HG03060 (cell line): ENCODE data around the gene KLB.

Source experiments
- ATAC-seq: cut with Tn5 transposase; IDR thresholded peaks from one replicate; pipeline ENCODE4 v1.9.1; 2021; ENCODE audit warnings: low read depth, moderate number of reproducible peaks; ENCODE audit not compliant: unreplicated experiment

The KLB gene

DNA sequence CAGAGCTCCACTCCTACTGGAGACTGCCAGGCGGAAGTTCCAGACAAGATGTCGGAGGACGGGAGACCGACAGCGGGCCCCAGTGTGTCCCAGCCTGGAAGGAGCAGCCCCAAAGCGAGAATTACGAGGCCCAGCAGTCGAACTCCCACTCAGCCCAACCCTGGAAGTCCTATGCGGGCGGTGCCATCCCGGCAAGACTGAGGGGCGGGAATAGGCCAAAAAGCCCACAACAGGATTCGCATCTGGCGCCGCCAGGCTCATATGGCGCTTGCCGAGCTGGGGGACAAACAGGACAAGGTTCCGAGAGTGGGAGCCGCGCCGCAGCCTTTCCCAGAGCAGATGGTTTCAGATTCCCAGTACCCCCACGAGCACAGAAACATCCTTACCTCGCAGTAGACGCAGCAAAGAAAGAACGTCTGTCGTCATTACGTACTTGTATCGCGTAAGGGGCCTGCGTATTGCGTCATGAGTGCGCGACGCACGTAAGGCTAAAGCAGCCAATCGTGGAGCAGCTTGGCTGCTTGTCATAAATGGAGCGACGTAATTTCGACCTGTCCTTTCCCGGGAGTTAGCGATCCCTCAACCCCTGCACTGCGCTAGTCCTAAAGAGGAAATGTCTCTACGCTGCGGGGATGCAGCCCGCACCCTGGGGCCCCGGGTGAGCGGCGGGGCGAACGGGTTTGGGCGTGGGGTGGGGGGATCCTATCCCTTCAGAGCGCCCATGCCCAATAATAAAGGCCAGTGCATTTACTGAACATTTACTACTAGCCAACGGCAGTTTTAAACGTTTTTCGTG, 52.0 kb downstream of the KLB start, which contains the start of the genes LIAS and RPL9:
Gene LIAS, plus strand, starts transcription at position 552 of the 796 bp plus-strand sequence. Its CDS starts 62 bp downstream, at position 614.
Gene RPL9, minus strand, starts transcription at position 418 of the 796 bp plus-strand sequence. CDS start 483 bp downstream, outside the sequence.
- ATAC-seq: peak; percentile 88

DNA sequence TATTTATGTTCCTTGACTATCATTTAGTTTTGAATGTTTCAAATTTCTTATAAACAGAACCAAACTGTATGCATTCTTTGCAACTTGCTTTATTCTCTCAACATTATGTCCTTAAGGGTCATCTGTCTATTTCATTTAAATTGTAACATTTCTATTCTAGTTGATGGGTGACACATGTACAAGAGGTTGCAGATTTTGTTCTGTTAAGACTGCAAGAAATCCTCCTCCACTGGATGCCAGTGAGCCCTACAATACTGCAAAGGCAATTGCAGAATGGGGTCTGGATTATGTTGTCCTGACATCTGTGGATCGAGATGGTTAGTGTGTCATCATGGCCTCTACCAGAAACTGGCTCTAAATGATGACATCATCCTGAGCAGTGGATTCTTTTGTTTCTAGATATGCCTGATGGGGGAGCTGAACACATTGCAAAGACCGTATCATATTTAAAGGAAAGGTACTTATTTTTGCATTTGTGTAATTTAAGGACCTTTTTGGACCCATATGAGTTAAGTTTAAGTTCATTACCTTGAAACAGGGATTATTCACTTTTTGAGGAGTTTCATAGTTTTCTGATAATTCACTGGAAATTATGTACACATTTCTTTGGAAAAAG, 58.3 kb downstream of the KLB start:
- no peak for ATAC-seq

GRCh38 chr4:39466747-39467146, 60.0 kb downstream of the KLB start:
- no peak for ATAC-seq

DNA sequence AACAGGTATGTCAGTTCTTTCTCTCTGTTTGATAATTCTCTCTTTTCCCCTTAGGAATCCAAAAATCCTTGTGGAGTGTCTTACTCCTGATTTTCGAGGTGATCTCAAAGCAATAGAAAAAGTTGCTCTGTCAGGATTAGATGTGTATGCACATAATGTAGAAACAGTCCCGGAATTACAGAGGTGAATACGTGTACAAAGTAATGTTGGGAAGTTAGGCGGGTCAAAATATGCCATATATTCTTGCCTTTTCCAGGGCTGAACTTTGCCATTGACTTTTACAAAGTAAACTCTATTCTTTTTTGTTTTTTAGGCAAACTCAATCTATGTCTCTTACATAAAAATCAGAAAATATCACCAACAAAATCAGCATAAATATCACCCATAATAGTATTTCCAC, 60.7 kb downstream of the KLB start:
- ATAC-seq: no peak

DNA sequence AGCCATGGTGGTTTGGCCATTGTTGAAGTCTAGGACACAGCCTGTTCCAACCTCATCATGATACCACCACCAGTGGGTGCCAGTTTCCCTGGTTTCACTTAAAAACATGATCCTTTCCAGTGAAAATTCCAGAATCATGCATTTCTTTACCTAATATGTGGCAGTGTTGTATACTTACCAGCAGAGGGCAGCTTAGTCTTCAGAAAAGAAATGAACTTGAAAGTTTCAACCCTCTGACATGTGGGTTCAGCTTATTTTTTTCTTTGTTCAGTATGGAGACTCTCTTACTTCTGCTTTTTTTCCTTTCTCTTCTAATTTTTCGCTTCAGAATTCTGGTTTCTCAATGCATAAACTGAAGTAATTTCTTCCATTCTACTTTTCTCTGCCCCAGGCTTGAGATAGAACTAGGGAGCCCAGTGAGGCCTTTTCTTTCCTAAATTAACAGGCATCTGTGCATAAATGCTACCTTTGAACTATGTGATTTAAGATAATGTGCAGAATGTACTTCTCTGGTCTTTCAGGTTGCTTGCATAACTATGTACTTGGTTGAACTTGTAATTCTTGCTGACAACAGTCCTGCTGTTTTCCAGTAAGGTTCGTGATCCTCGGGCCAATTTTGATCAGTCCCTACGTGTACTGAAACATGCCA, 62.8 kb downstream of the KLB start:
- peak; percentile 91 for ATAC-seq

DNA sequence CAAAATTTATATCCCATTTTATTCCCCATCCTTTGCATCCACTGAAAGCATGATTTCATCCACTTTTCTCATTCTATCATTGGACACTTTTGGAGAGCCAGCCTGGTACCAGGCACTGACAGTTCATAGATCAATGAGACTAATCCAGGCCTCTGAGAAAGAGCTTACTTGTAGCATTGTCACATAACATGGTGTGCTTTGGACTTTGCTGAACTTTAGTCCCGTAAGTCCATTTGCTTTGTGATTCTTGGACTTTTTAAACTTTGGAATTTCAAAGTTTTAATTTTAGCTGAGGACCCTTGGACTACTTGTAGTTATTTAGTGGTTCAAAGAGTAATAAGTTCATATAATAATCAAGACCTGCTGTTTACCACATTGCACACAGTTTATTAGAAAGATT, 63.7 kb downstream of the KLB start:
- ATAC-seq: no peak

DNA sequence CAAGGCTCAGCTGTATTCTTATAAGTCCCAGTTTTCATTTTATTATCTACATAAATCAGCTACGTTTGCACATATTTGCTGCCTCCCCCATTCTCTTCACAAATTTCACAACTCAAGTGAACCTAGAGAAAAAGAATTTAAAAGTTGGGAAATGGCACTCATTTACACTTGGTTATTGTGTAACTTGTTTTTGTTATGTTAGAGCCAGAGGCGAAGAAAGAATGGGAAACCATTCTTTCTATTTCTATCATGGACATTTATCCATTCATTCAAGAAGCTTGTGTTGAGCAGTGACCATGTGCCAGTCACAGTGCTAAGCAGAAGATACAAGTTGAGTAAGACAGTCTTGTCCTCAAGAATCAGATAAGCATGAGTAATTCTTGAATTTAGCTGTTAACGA, 65.7 kb downstream of the KLB start:
- no peak for ATAC-seq

DNA sequence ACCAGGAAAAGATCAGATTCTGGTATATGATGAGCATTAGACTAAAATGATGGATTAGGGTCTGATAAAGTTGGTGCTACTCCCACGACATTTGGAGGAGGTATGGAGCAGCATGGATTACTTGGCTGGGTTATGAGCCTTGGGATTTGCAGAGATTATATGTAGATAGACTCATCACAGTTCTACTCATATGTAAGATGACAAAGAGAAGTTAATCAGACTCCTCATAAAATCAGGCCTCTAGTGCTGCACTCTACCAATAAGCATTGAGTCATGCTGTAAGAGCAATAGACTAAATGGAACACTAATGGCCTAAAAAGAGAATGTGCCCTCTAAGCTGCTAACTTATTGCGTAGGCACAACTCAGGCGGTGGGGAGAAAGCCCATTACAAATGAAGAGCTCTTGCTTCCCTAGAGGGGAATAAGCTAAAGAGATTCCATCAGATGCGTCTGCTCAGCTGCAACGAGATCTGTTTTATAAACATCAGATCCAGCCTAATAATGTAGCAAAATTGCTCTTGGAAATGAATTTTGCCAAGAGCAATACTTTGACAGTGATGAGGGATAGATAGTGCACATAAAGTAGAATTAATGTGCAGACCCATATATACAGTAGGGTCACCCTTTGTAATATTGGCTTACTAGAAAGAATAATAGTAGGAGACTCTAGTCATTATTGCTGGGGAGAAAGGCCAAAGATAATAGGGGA, 69.6 kb downstream of the KLB start:
- no peak for ATAC-seq

DNA sequence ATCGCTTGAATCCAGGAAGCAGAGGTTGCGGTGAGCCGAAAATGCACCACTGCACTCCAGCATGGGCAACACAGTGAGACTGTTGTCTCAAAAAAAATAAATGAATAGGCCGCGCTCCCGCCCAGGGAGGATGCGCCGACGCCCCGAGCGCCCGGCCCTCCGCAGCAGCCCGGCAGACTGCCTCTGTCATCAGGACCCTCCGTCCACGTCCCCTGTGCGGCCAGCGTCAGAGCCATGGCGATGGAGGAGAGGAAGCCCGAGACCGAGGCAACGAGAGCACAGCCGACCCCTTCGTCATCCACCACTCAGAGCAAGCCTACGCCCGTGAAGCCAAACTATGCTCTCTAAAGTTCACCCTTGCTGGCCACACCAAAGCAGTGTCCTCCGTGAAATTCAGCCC, 73.5 kb downstream of the KLB start:
- no peak for ATAC-seq

DNA sequence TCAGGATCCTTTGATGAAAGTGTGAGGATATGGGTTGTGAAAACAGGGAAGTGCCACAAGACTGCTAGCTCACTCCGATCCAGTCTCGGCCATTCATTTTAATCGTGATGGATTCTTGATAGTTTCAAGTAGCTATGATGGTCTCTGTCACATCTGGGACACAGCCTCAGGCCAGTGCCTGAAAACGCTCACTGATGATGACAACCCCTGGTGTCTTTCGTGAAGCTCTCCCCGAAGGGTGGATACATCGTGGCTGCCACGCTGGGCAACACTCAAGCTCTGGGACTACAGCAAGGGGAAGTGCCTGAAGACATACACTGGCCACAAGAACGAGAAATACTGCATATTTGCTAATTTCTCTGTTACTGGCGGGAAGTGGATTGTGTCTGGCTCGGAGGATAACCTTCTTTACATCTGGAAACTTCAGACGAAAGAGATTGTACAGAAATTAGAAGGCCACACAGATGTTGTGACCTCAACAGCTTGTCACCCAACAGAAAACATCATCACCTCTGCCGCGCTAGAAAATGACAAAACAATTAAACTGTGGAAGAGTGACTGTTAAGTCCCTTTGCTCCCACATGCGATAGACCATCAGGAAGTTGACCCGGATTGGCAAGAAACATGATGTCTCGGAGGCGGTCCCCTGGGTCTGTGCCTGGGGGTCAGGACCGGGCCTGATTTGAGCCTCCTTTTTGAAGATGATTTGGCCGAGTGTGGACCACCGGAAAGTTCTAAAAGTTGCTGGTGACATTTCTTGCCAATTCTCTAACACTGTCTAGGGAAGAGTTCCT, 74.4 kb downstream of the KLB start:
- no peak for ATAC-seq

- ATAC-seq: no peak
These were observed 78.0 kb downstream of the KLB start for GRCh38 chr4:39484582-39485272.

GRCh38 chr4:39486221-39486804, 79.6 kb downstream of the KLB start:
- ATAC-seq: no peak

DNA sequence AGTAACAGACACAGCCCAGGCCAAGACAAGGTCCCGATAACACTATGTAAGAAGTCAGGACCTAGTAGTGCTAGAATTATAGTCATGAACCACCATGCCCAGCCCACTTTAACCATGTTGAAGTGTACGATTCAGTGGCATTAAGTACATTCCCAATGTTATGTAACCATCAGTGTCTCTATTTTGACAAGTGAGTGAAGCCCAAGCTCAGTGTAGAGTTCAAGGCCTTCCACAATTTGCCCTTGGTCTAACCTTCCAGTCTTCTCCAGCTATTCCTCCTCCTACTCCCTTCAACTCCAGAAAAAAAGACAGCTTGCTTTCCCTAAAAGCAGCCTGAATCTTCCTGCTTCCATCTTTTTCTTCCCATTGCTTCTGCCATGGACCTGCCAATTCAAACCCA, 83.6 kb downstream of the KLB start:
- no peak for ATAC-seq

DNA sequence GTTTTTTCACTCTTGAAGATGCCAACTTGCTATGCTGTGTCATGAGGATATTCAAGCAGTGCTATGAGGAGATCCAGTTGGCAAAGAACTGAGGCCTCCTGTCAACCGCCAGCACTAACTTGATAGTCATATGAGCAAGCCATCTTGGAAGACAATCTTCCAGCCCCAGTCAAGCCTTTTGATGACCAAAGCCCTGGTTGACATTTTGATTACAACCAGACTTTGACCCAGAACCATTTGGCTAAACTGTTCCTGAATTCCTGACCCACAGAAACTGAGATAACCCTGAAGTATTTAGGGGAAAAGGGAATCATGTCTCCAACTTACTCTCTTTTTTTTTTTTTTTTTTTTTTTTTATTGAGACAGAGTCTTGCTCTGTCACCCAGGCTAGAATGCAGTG, 87.6 kb downstream of the KLB start:
- no peak for ATAC-seq

- no peak for ATAC-seq
These were observed 88.9 kb downstream of the KLB start for GRCh38 chr4:39495446-39496213.

- ATAC-seq: no peak
These were observed 91.4 kb downstream of the KLB start for GRCh38 chr4:39497909-39498726.

- ATAC-seq: no peak
These were observed 91.9 kb downstream of the KLB start for GRCh38 chr4:39498727-39499020.
